Measurements from ENCODE around the gene PLBD2. TPM values are rescaled to one million over a fixed set of nuclear protein-coding genes. Genes with fewer than 3 reads are reported as not detected.

Gene PLBD2
- polyA plus RNA-seq, 12 donors: 11.8 to 30.7 (median 13.9) TPM; not detected in 1

DNA sequence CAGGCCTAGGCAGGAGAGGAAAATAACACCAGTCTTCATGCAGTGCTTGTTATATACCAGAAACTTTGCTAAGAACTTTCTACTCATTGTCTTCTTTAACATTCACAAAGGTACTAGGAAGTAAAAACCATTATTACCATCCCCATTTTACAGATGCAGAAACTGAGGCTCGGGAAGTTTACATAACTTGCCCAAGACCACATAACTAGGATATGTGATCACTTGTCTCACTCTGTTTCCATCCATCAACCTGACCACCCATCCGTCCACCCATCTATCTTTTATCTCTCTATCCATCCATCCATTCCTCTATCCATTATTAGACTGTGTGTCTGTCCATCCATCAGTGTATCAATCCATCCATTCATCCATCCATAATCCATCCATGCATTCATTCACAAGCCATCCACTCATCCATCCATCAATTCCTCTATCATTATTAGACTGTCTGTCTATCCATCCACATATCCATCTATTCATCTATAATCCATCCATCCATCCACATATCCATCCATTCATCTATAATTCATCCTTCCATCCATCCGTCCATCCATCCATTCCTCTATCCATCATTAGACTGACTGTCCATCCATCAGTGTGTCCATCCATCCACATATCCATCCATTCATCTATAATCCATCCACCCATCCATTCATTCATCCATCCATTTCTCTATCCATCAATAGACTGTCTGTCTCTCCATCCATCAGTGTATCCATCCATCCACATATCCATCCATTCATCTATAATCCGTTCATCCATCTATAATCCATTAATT lies 80.3 kb downstream of the PLBD2 start:
- DNase-seq: no peak

DNA sequence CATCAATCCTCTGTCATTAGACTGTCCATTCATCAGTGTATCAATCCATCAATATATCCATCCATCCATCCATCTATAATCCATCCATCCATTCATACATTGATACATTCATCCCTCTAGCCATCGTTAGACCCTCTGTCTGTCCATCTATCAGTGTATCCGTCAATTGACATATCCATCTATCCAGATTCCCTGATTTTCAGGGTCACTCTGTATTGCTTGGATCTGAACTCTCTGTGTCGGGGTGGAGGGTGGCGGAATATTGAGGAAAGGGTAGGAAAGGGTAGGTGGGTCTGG lies 80.9 kb downstream of the PLBD2 start:
- DNase-seq: no peak

DNA sequence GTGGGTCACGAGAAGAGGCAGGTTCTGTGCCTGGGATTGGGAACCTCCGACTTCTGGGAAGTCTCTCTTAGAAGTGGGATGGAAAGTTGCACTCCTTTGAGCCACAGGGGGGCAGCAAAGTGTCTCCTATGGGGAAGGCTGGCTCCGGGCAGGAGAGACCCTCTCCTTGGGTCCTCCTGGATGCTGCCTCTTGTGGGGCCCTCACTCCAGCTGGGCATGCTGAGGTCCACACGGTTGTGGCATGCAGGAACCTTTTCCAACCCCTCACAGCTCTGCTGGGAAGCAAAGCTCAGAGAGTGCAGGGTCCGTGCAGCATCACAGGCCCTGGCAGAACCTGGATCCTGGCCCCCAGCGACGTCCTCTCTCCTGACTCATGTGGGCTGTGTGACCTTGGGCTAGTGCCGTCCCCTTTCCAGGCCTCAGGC lies 81.2 kb downstream of the PLBD2 start:
- peak; percentile 19 for DNase-seq

DNA sequence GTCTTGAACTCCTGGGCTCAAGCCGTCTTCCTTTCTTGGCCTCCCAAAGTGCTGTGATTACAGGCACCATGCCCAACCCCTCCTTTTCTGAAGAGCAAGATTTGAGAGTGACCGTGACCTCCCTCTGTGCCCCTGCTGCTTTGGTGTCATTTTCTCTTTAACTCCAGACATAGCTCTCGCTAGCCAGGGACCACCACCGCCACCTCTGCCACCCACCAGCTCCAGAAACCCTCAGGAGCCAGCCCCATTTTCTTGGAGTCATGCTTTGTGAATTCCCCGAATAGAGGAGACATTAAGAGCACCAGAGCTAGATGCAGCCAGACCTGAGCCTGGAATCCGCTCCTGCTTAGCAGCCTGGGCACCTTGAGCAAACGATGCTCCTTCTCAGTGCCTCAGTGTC lies 81.9 kb downstream of the PLBD2 start:
- no peak for DNase-seq

Other genes starting within 250 kb of the PLBD2 start
- under 1 TPM in 8 of 12 donors, not detected in 4; 0.03 to 0.39 (median 0.09) TPM for gene RASAL1, start 222.8 kb upstream of the PLBD2 start, polyA plus RNA-seq (ENCODE audit: insufficient read length in 12 of 12)
- under 1 TPM in 3 of 12 donors, not detected in 9; 0.14 to 0.65 (median 0.17) TPM for gene CFAP73, start 208.9 kb upstream of the PLBD2 start, polyA plus RNA-seq (ENCODE audit: insufficient read length in 12 of 12)
- 10 to 100 TPM in 11 of 12 donors, not detected in 1; 37.7 to 70.6 (median 52.6) TPM for gene DDX54, start 173.1 kb upstream of the PLBD2 start, polyA plus RNA-seq (ENCODE audit: insufficient read length in 12 of 12)
- 10 to 100 TPM in 3 of 12 donors, 1 to 10 TPM in 8, not detected in 1; 6.4 to 15.7 (median 8.3) TPM for gene RITA1, start 172.9 kb upstream of the PLBD2 start, polyA plus RNA-seq (ENCODE audit: insufficient read length in 12 of 12)
- gene TPCN1, start 137.1 kb upstream of the PLBD2 start, polyA plus RNA-seq (ENCODE audit: insufficient read length in 12 of 12): 10 to 100 TPM in 11 of 12 donors, not detected in 1; 17.8 to 50.9 (median 34.5) TPM
- 10 to 100 TPM in 11 of 12 donors, not detected in 1; 10.6 to 19.5 (median 12.2) TPM for gene SLC8B1, start 23.5 kb upstream of the PLBD2 start, polyA plus RNA-seq (ENCODE audit: insufficient read length in 12 of 12)
- gene SDS, start 45.3 kb downstream of the PLBD2 start, polyA plus RNA-seq (ENCODE audit: insufficient read length in 12 of 12): under 1 TPM in 4 of 12 donors, not detected in 8; 0.15 to 0.33 (median 0.26) TPM
- gene SDSL, start 63.8 kb downstream of the PLBD2 start, polyA plus RNA-seq (ENCODE audit: insufficient read length in 12 of 12): 1 to 10 TPM in 7 of 12 donors, under 1 TPM in 3, not detected in 2; 0.76 to 1.6 (median 1.2) TPM
- not detected for gene LHX5, start 113.3 kb downstream of the PLBD2 start, polyA plus RNA-seq (ENCODE audit: insufficient read length in 12 of 12)